Bronchial epithelial cell (primary cell): ENCODE measurements around the gene MAPK8IP2. TPM values are rescaled to one million over a fixed set of nuclear protein-coding genes. Genes with fewer than 3 reads are reported as not detected.

Experiments
- DNase-seq: peaks from one replicate; pipeline ENCODE4 v3.0.0-alpha.2; 2010; ENCODE audit warnings: low read depth
- FAIRE-seq: peaks from 2 replicates; lab custom pipeline; 2011; peaks lifted over from hg19 to GRCh38; lab: Jason Lieb, UNC
- H3K27me3 ChIP-seq: 2 replicates; pipeline ENCODE4 v1.5.1; 2011; ENCODE audit warnings: low read length; ENCODE audit not compliant: control insufficient read depth, insufficient read depth
- H3K36me3 ChIP-seq: 2 replicates; pipeline ENCODE4 v1.5.1; 2011; ENCODE audit warnings: low read length; ENCODE audit not compliant: control insufficient read depth, insufficient read depth
- H3K4me3 ChIP-seq: 2 replicates; pipeline ENCODE4 v1.5.1; 2011; ENCODE audit warnings: mild to moderate bottlenecking, low read depth, low read length, control low read depth
- CTCF ChIP-seq: IDR thresholded peaks from 2 replicates; pipeline ENCODE4 v1.5.1; 2011; ENCODE audit warnings: mild to moderate bottlenecking, moderate library complexity, low read length, control low read depth, inconsistent platforms; ENCODE audit not compliant: insufficient read depth, severe bottlenecking
- total RNA-seq: library from RNA; depleted of rRNA; stranded (reverse); fragments of >200 nt; gene quantifications from 2 replicates; pipeline ENCODE4 v1.2.1, GENCODE V29; 2014

Gene MAPK8IP2
- total RNA-seq = 0.53 and 0.77 TPM in 2 replicates

GRCh38 chr22:50600538-50600937 is at the start of gene MAPK8IP2:
TSS of gene MAPK8IP2 (plus strand) at chr22:50600793. CDS start at chr22:50600819, 26 bp downstream.
- Histone ChIP-seq H3K27me3 (peaks cover 16% of the 10 kb centered on the region), H3K36me3 (no peaks in the 10 kb centered on the region), H3K4me3 (peak within 1 kb of the TSS; percentile 12)
- FAIRE-seq (no peak), DNase-seq (no peak)
- no peak for TF ChIP-seq CTCF

- H3K36me3 ChIP-seq = no peaks in the 10 kb centered on the region
Measured at GRCh38 chr22:50551160-50551752, 49.3 kb upstream of the MAPK8IP2 start.

GRCh38 chr22:50553310-50553709 is 47.3 kb upstream of the MAPK8IP2 start:
- no peak overlapping the region for H3K4me3 ChIP-seq
- no peak for TF ChIP-seq CTCF
- FAIRE-seq = no peak
- H3K27me3 ChIP-seq = no peaks in the 10 kb centered on the region
- no peaks in the 10 kb centered on the region for H3K36me3 ChIP-seq
- DNase-seq = no peak

More at GRCh38 chr22:50551160-50551752, 49.3 kb upstream of the MAPK8IP2 start:
- Histone ChIP-seq H3K4me3 (no peak overlapping the region), H3K27me3 (peaks cover 3% of the 10 kb centered on the region)
- DNase-seq (no peak), FAIRE-seq (no peak)
- TF ChIP-seq CTCF = no peak

GRCh38 chr22:50556703-50557102 is 43.9 kb upstream of the MAPK8IP2 start:
- H3K36me3 ChIP-seq = no peaks in the 10 kb centered on the region
- H3K4me3 ChIP-seq = no peak overlapping the region
- no peak for TF ChIP-seq CTCF
- no peak for FAIRE-seq
- no peak for DNase-seq
- no peaks in the 10 kb centered on the region for H3K27me3 ChIP-seq

- TF ChIP-seq CTCF = no peak
- FAIRE-seq = no peak
- DNase-seq = peak; percentile 68
Measured at GRCh38 chr22:50560034-50560433, 40.6 kb upstream of the MAPK8IP2 start.

More at GRCh38 chr22:50560034-50560433, 40.6 kb upstream of the MAPK8IP2 start:
- Histone ChIP-seq H3K4me3 (no peak overlapping the region), H3K36me3 (no peaks in the 10 kb centered on the region), H3K27me3 (no peaks in the 10 kb centered on the region)
